PFSK-1 (cell line): ENCODE data around the gene APP.

ENCODE experiments used
- POLR2AphosphoS5 ChIP-seq: IDR thresholded peaks from 2 replicates; pipeline ENCODE4 v1.6.1; 2012; ENCODE audit warnings: low read depth, mild to moderate bottlenecking, control low read depth, low read length, moderate library complexity
- SIN3A ChIP-seq: IDR thresholded peaks from 2 replicates; pipeline ENCODE4 v1.6.1; 2012; ENCODE audit warnings: mild to moderate bottlenecking, low read length, moderate library complexity, borderline replicate concordance; ENCODE audit not compliant: insufficient read depth
- TAF1 ChIP-seq: IDR thresholded peaks from 2 replicates; pipeline ENCODE4 v1.6.1; 2012; ENCODE audit warnings: low read length, control low read depth, borderline replicate concordance; ENCODE audit not compliant: insufficient read depth

GRCh38 chr21:26047279-26047967 is 123.1 kb downstream of the APP start:
- TF ChIP-seq SIN3A: no peak
- TF ChIP-seq TAF1: no peak
- no peak for TF ChIP-seq POLR2AphosphoS5
